Ascending aorta (tissue), 2 donors: ENCODE measurements around the gene CEP104. TPM values are rescaled to one million over a fixed set of nuclear protein-coding genes. Genes with fewer than 3 reads are reported as not detected.

ENCODE experiments used
- DNase-seq, 2 donors: peaks; one replicate each; pipeline ENCODE4 v3.0.0-alpha.2; 2019; ENCODE audit warnings: low spot score in 2 of 2
- H3K27ac ChIP-seq, 2 donors: fragments of 200-600 bp; sonication (generic); one replicate each; pipeline ENCODE4 v1.5.1; 2016 to 2017; ENCODE audit warnings: mild to moderate bottlenecking in 1 of 2
- H3K27me3 ChIP-seq: fragments of 200-600 bp; sonication (generic); one replicate; pipeline ENCODE4 v1.5.1; 2017
- H3K36me3 ChIP-seq, 2 donors: fragments of 200-600 bp; sonication (generic); one replicate each; pipeline ENCODE4 v1.5.1; 2016
- H3K4me1 ChIP-seq, 2 donors: fragments of 200-600 bp; sonication (generic); one replicate each; pipeline ENCODE4 v1.5.1; 2016 to 2017; ENCODE audit warnings: mild to moderate bottlenecking in 1 of 2
- H3K4me3 ChIP-seq, 2 donors: fragments of 200-600 bp; sonication (generic); one replicate each; pipeline ENCODE4 v1.5.1; 2016 to 2017; ENCODE audit warnings: mild to moderate bottlenecking in 1 of 2
- H3K9me3 ChIP-seq, 2 donors: fragments of 200-600 bp; sonication (generic); one replicate each; pipeline ENCODE4 v1.5.1; 2016
- CTCF ChIP-seq, 3 experiments: fragments of 200-600 bp in 2 of 3; fragments of 450-650 bp in 1 of 3; sonication (generic) in 2 of 3; IDR thresholded peaks; one replicate each; pipeline ENCODE4 v1.5.1; 2016 to 2019; ENCODE audit warnings: antibody characterized with exemption in 3 of 3, mild to moderate bottlenecking in 1 of 3, moderate library complexity in 1 of 3
- intact Hi-C: fragments of 100-400 bp; cut with DNase I; formaldehyde crosslinking; loops from one replicate; pipeline ENCODE4 v1.15.1; 2023
- total RNA-seq: library from RNA; depleted of rRNA; stranded (reverse); fragments of >200 nt; gene quantifications from one replicate; pipeline ENCODE4 v1.1.0, GENCODE V29; 2016

The CEP104 gene
- total RNA-seq, 1 donor from 2014 or later, result 93.6 TPM

GRCh38 chr1:3904006-3904842, 47.2 kb upstream of the CEP104 start:
- intact Hi-C loops, result loop anchor here (5.0 kb wide), 2 partner anchors 107 to 1317 kb away; partner anchors contain the start of genes LRRC47 and PRXL2B
- no peak for TF ChIP-seq CTCF (IDR thresholded peaks at IDR 0.05)
- H3K36me3 ChIP-seq, result no peaks in the 10 kb centered on the region
- no peaks in the 10 kb centered on the region for H3K27me3 ChIP-seq
- DNase-seq, result no peak
- H3K9me3 ChIP-seq, result no peaks in the 10 kb centered on the region
- H3K4me3 ChIP-seq, result no peak overlapping the region
- H3K4me1 ChIP-seq, result peaks cover 3 to 4% of the 10 kb centered on the region in 2 donors
- H3K27ac ChIP-seq, result no peak overlapping the region

GRCh38 chr1:3903141-3904005, 46.4 kb upstream of the CEP104 start:
- no peak for DNase-seq
- Histone ChIP-seq H3K9me3 (no peaks in the 10 kb centered on the region), H3K36me3 (no peaks in the 10 kb centered on the region), H3K4me1 (peaks cover 3 to 7% of the 10 kb centered on the region in 2 donors), H3K27ac (no peak overlapping the region), H3K4me3 (no peak overlapping the region), H3K27me3 (no peaks in the 10 kb centered on the region)
- TF ChIP-seq CTCF (IDR thresholded peaks at IDR 0.05), result no peak
- intact Hi-C loops, result loop anchor here (5.0 kb wide), 2 partner anchors 106 to 1316 kb away; partner anchors contain the start of genes LRRC47 and PRXL2B

- Histone ChIP-seq H3K4me1 (peaks cover 3 to 7% of the 10 kb centered on the region in 2 donors), H3K27ac (no peak overlapping the region), H3K27me3 (no peaks in the 10 kb centered on the region), H3K4me3 (no peak overlapping the region), H3K9me3 (no peaks in the 10 kb centered on the region), H3K36me3 (no peaks in the 10 kb centered on the region)
- intact Hi-C loops, result loop anchor here (5.0 kb wide), 2 partner anchors 105 to 1315 kb away; partner anchors contain the start of genes LRRC47 and PRXL2B
- TF ChIP-seq CTCF (IDR thresholded peaks at IDR 0.05), result no peak
- DNase-seq, result no peak
These were observed 45.6 kb upstream of the CEP104 start for GRCh38 chr1:3902571-3903091.

- no peak for TF ChIP-seq CTCF (IDR thresholded peaks at IDR 0.05)
- Histone ChIP-seq H3K27ac (no peak overlapping the region), H3K4me1 (peaks cover 3 to 7% of the 10 kb centered on the region in 2 donors), H3K36me3 (no peaks in the 10 kb centered on the region), H3K4me3 (no peak overlapping the region), H3K27me3 (no peaks in the 10 kb centered on the region), H3K9me3 (no peaks in the 10 kb centered on the region)
- intact Hi-C loops, result loop anchor here (5.0 kb wide), 2 partner anchors 105 to 1315 kb away; partner anchors contain the start of genes LRRC47 and PRXL2B
- DNase-seq, result no peak
These were observed 45.1 kb upstream of the CEP104 start for GRCh38 chr1:3902111-3902511.

GRCh38 chr1:3900969-3901529, 44.0 kb upstream of the CEP104 start:
- H3K4me1 ChIP-seq, result peaks cover 3 to 7% of the 10 kb centered on the region in 2 donors

More at GRCh38 chr1:3900969-3901529, 44.0 kb upstream of the CEP104 start:
- H3K36me3 ChIP-seq, result no peaks in the 10 kb centered on the region
- TF ChIP-seq CTCF (IDR thresholded peaks at IDR 0.05), result no peak
- H3K9me3 ChIP-seq, result no peaks in the 10 kb centered on the region
- H3K27ac ChIP-seq, result peak overlapping the region; percentile 95 to 98
- DNase-seq, result peak; percentile 95 to 99
- H3K27me3 ChIP-seq, result no peaks in the 10 kb centered on the region
- intact Hi-C loops, result loop anchor here (2.0 to 5.0 kb wide), 4 partner anchors 44 to 1488 kb away; partner anchors contain the start of genes CEP104, DFFB, LRRC47 and PEX10
- H3K4me3 ChIP-seq, result peak overlapping the region; percentile 86 to 95
